ENCODE results near the gene TBL3.
"Not testable (repeated sequence)": the region's sequence is repeated elsewhere in the genome, so short reads cannot be mapped to it uniquely, and the experiment has no call there.

TBL3 gene

GRCh38 chr16:1971796-1972489 is at the start of gene TBL3:
Gene TBL3, plus strand, starts transcription at chr16:1972053. Its CDS starts 112 bp downstream, at chr16:1972165.
- DNase-seq (ENCODE audit: low spot score): peak; percentile 89

GRCh38 chr16:1922357-1922756 is 49.5 kb upstream of the TBL3 start:
- no peak for DNase-seq (ENCODE audit: low spot score)

GRCh38 chr16:1923299-1924034 is 48.4 kb upstream of the TBL3 start:
- DNase-seq (ENCODE audit: low spot score): peak; percentile 63

- no peak for DNase-seq (ENCODE audit: low spot score)
These were observed 47.8 kb upstream of the TBL3 start for GRCh38 chr16:1924095-1924494.

GRCh38 chr16:1926271-1926670 is 45.6 kb upstream of the TBL3 start:
- DNase-seq (ENCODE audit: low spot score): no peak

- DNase-seq (ENCODE audit: low spot score): peak; percentile 28
These were observed 42.7 kb upstream of the TBL3 start for GRCh38 chr16:1929105-1929504.

- peak; percentile 51 for DNase-seq (ENCODE audit: low spot score)
These were observed 42.1 kb upstream of the TBL3 start for GRCh38 chr16:1929578-1930337.

GRCh38 chr16:1930338-1930720 is 41.5 kb upstream of the TBL3 start:
- DNase-seq (ENCODE audit: low spot score): no peak

GRCh38 chr16:1932050-1933028 is 39.5 kb upstream of the TBL3 start:
- DNase-seq (ENCODE audit: low spot score): peak; percentile 64

- DNase-seq (ENCODE audit: low spot score): no peak
These were observed 38.7 kb upstream of the TBL3 start for GRCh38 chr16:1933097-1933661.

GRCh38 chr16:1936945-1937479 is 34.8 kb upstream of the TBL3 start:
- no peak for DNase-seq (ENCODE audit: low spot score)

- DNase-seq (ENCODE audit: low spot score): no peak
These were observed 33.5 kb upstream of the TBL3 start for GRCh38 chr16:1938316-1938715.

- DNase-seq (ENCODE audit: low spot score): no peak
These were observed 32.9 kb upstream of the TBL3 start for GRCh38 chr16:1938910-1939309.

GRCh38 chr16:1939833-1940232 is 32.0 kb upstream of the TBL3 start:
- DNase-seq (ENCODE audit: low spot score): not testable (repeated sequence)

- no peak for DNase-seq (ENCODE audit: low spot score)
These were observed 31.3 kb upstream of the TBL3 start for GRCh38 chr16:1940273-1941161.

GRCh38 chr16:1941162-1942046 is 30.4 kb upstream of the TBL3 start:
- DNase-seq (ENCODE audit: low spot score): peak; percentile 30

- DNase-seq (ENCODE audit: low spot score): no peak
These were observed 29.6 kb upstream of the TBL3 start for GRCh38 chr16:1942047-1942809.
